GM23248 (cell line): ENCODE results near the gene IFNK.

Source experiments
- EZH2 ChIP-seq: fragments of 200-600 bp; sonication (generic); IDR thresholded peaks from 2 replicates; pipeline ENCODE4 v1.6.1; 2018; ENCODE audit warnings: antibody characterized with exemption, mild to moderate bottlenecking; ENCODE audit not compliant: insufficient read depth, poor library complexity, severe bottlenecking
- EZH2phosphoT487 ChIP-seq: fragments of 200-600 bp; sonication (generic); IDR thresholded peaks from 2 replicates; pipeline ENCODE4 v1.6.1; 2018; ENCODE audit warnings: antibody characterized with exemption, moderate library complexity, mild to moderate bottlenecking, low read depth; ENCODE audit not compliant: insufficient read depth

- TF ChIP-seq EZH2phosphoT487 (no peak), EZH2 (no peak)
These were observed 4.3 kb upstream of the IFNK start for GRCh38 chr9:27519466-27520465.
